Common myeloid progenitor, CD34-positive (primary cell): ENCODE results near the gene IGFN1.
"Not testable (repeated sequence)": the region's sequence is repeated elsewhere in the genome, so short reads cannot be mapped to it uniquely, and the experiment has no call there.

ENCODE experiments used
- CTCF ChIA-PET: fragments of 350-600 bp; sonication (Branson Sonifier 250); formaldehyde crosslinking; loops from one replicate; lab custom pipeline; 2021; ENCODE audit warnings: antibody characterized with exemption; lab: Charles Lee
- POLR2A ChIA-PET: fragments of 350-600 bp; sonication (Branson Sonifier 250); formaldehyde crosslinking; loops from one replicate; lab custom pipeline; 2021; ENCODE audit warnings: antibody characterized with exemption; lab: Charles Lee
- DNase-seq, 3 donors: peaks; one replicate each; pipeline versions ENCODE4 v3.0.0 to v3.0.0-alpha.2; 2013
- H3K27ac ChIP-seq, 2 experiments: 1 replicate in 1 of 2; 2 replicates in 1 of 2; pipeline ENCODE4 v1.7.0; 2013; ENCODE audit warnings: inconsistent platforms in 2 of 2, low read length in 2 of 2, mild to moderate bottlenecking in 2 of 2, low read depth in 1 of 2, moderate library complexity in 1 of 2; ENCODE audit not compliant: severe bottlenecking in 2 of 2, insufficient read depth in 1 of 2, poor library complexity in 1 of 2
- H3K27me3 ChIP-seq, 5 experiments: replicated peaks in 2 of 5; 1 replicate in 3 of 5; 2 replicates in 2 of 5; pipeline versions ENCODE4 v1.6.1 to v1.7.0; 2013; ENCODE audit warnings: low read length in 4 of 5, mild to moderate bottlenecking in 2 of 5, moderate library complexity in 2 of 5, inconsistent platforms in 1 of 5; ENCODE audit not compliant: insufficient read depth in 5 of 5, control insufficient read depth in 4 of 5
- H3K36me3 ChIP-seq, 4 experiments: 1 replicate in 2 of 4; 2 replicates in 2 of 4; pipeline versions ENCODE4 v1.6.1 to v1.7.0; 2013; ENCODE audit warnings: low read length in 3 of 4, control low read depth in 1 of 4, mild to moderate bottlenecking in 1 of 4; ENCODE audit not compliant: control insufficient read depth in 4 of 4, insufficient read depth in 4 of 4
- H3K4me1 ChIP-seq, 4 experiments: 1 replicate in 3 of 4; 2 replicates in 1 of 4; pipeline versions ENCODE4 v1.6.1 to v1.7.1; 2013; ENCODE audit warnings: low read length in 3 of 4, mild to moderate bottlenecking in 3 of 4, control low read depth in 1 of 4, inconsistent platforms in 1 of 4, moderate library complexity in 1 of 4; ENCODE audit not compliant: control insufficient read depth in 4 of 4, insufficient read depth in 4 of 4; ENCODE audit errors: control extremely low read depth in 1 of 4
- H3K4me3 ChIP-seq, 7 experiments: 1 replicate in 4 of 7; 2 replicates in 3 of 7; pipeline versions ENCODE4 v1.5.1 to v1.7.0; 2013; ENCODE audit warnings: mild to moderate bottlenecking in 7 of 7, low read length in 6 of 7, moderate library complexity in 6 of 7, inconsistent platforms in 2 of 7, low read depth in 2 of 7, control low read depth in 1 of 7; ENCODE audit not compliant: insufficient read depth in 4 of 7, control insufficient read depth in 1 of 7; ENCODE audit errors: extremely low read depth in 1 of 7
- H3K9me3 ChIP-seq, 5 experiments: 1 replicate in 4 of 5; 2 replicates in 1 of 5; pipeline versions ENCODE4 v1.6.1 to v1.7.1; 2013; ENCODE audit warnings: low read length in 4 of 5, mild to moderate bottlenecking in 2 of 5, inconsistent platforms in 1 of 5, low read depth in 1 of 5, moderate library complexity in 1 of 5; ENCODE audit not compliant: control insufficient read depth in 4 of 5, insufficient read depth in 2 of 5; ENCODE audit errors: control extremely low read depth in 1 of 5
- WGBS: methylation state at CpG from one replicate; pipeline ENCODE4 v1.1.5; 2013; ENCODE audit not compliant: insufficient coverage; 5-methylcytosine and 5-hydroxymethylcytosine counted together

IGFN1 gene

DNA sequence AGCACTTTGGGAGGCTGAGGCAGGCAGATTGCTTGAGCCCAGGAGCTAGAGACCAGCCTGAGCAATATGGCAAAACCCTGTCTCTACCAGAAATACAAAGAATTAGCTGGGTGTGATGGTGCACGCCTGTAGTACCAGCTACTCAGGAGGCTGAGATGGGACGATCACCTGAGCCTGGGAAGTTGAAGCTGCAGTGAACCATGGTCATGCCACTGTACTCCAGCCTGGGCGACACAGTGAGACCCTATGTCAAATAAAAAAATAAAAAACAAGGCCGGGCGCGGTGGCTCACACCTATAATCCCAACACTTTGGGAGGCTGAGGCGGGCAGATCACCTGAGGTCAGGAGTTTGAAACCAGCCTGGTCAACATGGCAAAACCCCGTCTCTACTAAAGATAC is 27.6 kb upstream of the IGFN1 start:
- H3K27ac ChIP-seq, POLR2A ChIA-PET, H3K36me3 ChIP-seq, H3K9me3 ChIP-seq, H3K4me3 ChIP-seq, H3K4me1 ChIP-seq, DNase-seq, H3K27me3 ChIP-seq: not testable (repeated sequence)
- 100% methylated on average over 3 of the region's 8 CpGs for WGBS
- CTCF ChIA-PET: interaction anchor here (0.7 kb wide), 1 partner anchor 241 kb away, joined by 3 read pairs; no protein-coding TSS in a partner anchor

GRCh38 chr1:201163707-201164106 is 26.9 kb upstream of the IGFN1 start:
- 83% methylated on average over 1 of the region's 4 CpGs for WGBS
- no peak for DNase-seq
- CTCF ChIA-PET: no interaction called here
- peaks cover 0 to 3% (median 0%) of the 10 kb centered on the region in 5 experiments for H3K27me3 ChIP-seq
- no peaks in the 10 kb centered on the region for H3K4me1 ChIP-seq
- no peak overlapping the region for H3K4me3 ChIP-seq
- H3K9me3 ChIP-seq: no peaks in the 10 kb centered on the region
- no peaks in the 10 kb centered on the region for H3K36me3 ChIP-seq
- POLR2A ChIA-PET: no interaction called here
- H3K27ac ChIP-seq: no peak overlapping the region

GRCh38 chr1:201164645-201165044 is 26.0 kb upstream of the IGFN1 start:
- CTCF ChIA-PET: no interaction called here
- 90% methylated on average over 7 of the region's 7 CpGs for WGBS

GRCh38 chr1:201167041-201167991 is 23.3 kb upstream of the IGFN1 start:
- Histone ChIP-seq H3K9me3 (no peaks in the 10 kb centered on the region), H3K4me3 (no peak overlapping the region), H3K27me3 (peaks cover 0 to 20% (median 3%) of the 10 kb centered on the region in 5 experiments), H3K36me3 (no peaks in the 10 kb centered on the region), H3K27ac (no peak overlapping the region), H3K4me1 (peaks cover 0 to 13% (median 8%) of the 10 kb centered on the region in 4 experiments)
- no peak for DNase-seq
- ChIA-PET CTCF (interaction anchor here (1.2 to 6.9 kb wide), 2 partner anchors 14 to 27 kb away, joined by 4 to 89 read pairs; partner anchors contain the start of gene TMEM9), POLR2A (interaction anchor here (0.6 kb wide), 1 partner anchor 197 kb away, joined by 4 read pairs; no protein-coding TSS in a partner anchor)
- WGBS: 91% methylated on average over 11 of the region's 13 CpGs

More at GRCh38 chr1:201164645-201165044, 26.0 kb upstream of the IGFN1 start:
- H3K9me3 ChIP-seq: no peaks in the 10 kb centered on the region
- H3K27me3 ChIP-seq: peaks cover 0 to 3% (median 0%) of the 10 kb centered on the region in 5 experiments
- no peak overlapping the region for H3K27ac ChIP-seq
- POLR2A ChIA-PET: no interaction called here
- H3K4me1 ChIP-seq: no peaks in the 10 kb centered on the region
- DNase-seq: no peak
- H3K4me3 ChIP-seq: no peak overlapping the region
- no peaks in the 10 kb centered on the region for H3K36me3 ChIP-seq

DNA sequence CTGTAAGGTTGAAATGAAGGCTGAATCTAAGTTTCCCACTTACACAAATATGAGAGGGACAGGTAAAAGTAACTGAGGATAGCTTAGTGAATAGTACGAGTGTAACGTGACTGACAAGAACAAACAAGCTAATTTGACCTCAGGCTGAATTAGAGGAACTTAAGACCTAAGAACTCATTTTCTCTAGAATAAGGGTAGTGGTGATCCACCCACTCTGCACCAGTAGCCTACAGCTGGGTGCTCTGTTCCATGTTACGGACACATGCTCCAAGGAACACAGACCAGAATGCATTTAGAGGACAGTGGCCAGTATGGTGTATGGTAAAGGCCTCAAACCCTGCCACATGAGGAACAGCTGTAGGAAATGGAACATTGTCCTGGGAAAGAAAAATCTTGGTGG is 21.4 kb upstream of the IGFN1 start:
- Histone ChIP-seq H3K4me1 (peaks cover 0 to 13% (median 8%) of the 10 kb centered on the region in 4 experiments), H3K27ac (no peak overlapping the region), H3K27me3 (peaks cover 0 to 23% (median 0%) of the 10 kb centered on the region in 5 experiments), H3K4me3 (no peak overlapping the region), H3K36me3 (no peaks in the 10 kb centered on the region), H3K9me3 (peaks cover 0 to 3% (median 0%) of the 10 kb centered on the region in 5 experiments)
- ChIA-PET POLR2A (no interaction called here), CTCF (interaction anchor here (1.0 to 6.9 kb wide), 4 partner anchors 16 to 197 kb away, joined by 3 to 89 read pairs (median 4); partner anchors contain the start of gene TMEM9)
- WGBS: 78% methylated on average over 3 of the region's 3 CpGs
- no peak for DNase-seq

- Histone ChIP-seq H3K4me1 (peaks cover 0 to 13% (median 8%) of the 10 kb centered on the region in 4 experiments), H3K36me3 (no peaks in the 10 kb centered on the region), H3K27ac (peak overlapping the region in 1 of 2 experiments; percentile 43), H3K9me3 (peaks cover 0 to 3% (median 0%) of the 10 kb centered on the region in 5 experiments), H3K27me3 (peaks cover 0 to 22% (median 0%) of the 10 kb centered on the region in 5 experiments), H3K4me3 (peak overlapping the region in 1 of 7 experiments; percentile 83)
- ChIA-PET CTCF (interaction anchor here (1.0 to 6.9 kb wide), 3 partner anchors 16 to 109 kb away, joined by 3 to 89 read pairs (median 3); partner anchors contain the start of gene TMEM9), POLR2A (no interaction called here)
- no peak for DNase-seq
- WGBS: 100% methylated on average over 1 of the region's 2 CpGs
These were observed 20.6 kb upstream of the IGFN1 start for GRCh38 chr1:201169971-201170532.
